C4-2B (cell line): ENCODE measurements around the gene RAD17.
"Not testable (repeated sequence)": the region's sequence is repeated elsewhere in the genome, so short reads cannot be mapped to it uniquely, and the experiment has no call there.

ENCODE experiments used
- CTCF ChIP-seq: fragments of 450-650 bp; conservative IDR thresholded peaks from 2 replicates; pipeline ENCODE4 v1.5.1; 2017; ENCODE audit warnings: mild to moderate bottlenecking
- ZFX ChIP-seq: fragments of 450-650 bp; IDR thresholded peaks from 2 replicates; pipeline ENCODE4 v1.6.1; 2017

GRCh38 chr5:69450527-69450926 is 80.9 kb downstream of the RAD17 start:
- TF ChIP-seq CTCF, ZFX: not testable (repeated sequence)
